HepG2 (cell line): ENCODE measurements around the gene TREM1. TPM values are rescaled to one million over a fixed set of nuclear protein-coding genes. Genes with fewer than 3 reads are reported as not detected.

Experiments
- ATAC-seq: fragments of 200-7000 bp; cut with Tn5 transposase; 3 replicates; pipeline ENCODE4 v1.9.1; 2020; ENCODE audit warnings: mild to moderate bottlenecking, moderate library complexity
- BruUV-seq: library from RNA; stranded (reverse); fragments of 400-500 nt; replicated peaks from 2 replicates; lab custom pipeline; 2021; lab: Mats Ljungman, UMichigan
- CTCF ChIA-PET: fragments of 300-600 bp; formaldehyde crosslinking; extraction: SDS; loops from one replicate; lab custom pipeline; 2021; ENCODE audit warnings: low total read pairs, inconsistent platforms, low intra/inter-chr PET ratio; lab: Yijun Ruan, JAX
- POLR2A ChIA-PET: fragments of 350-600 bp; sonication (Branson Sonifier 250); formaldehyde crosslinking; loops from one replicate; lab custom pipeline; 2020; ENCODE audit warnings: antibody characterized with exemption, inconsistent platforms; lab: Yijun Ruan, JAX
- DNase-seq: peaks from one replicate; pipeline ENCODE4 v3.0.0-alpha.2; 2015; ENCODE audit warnings: low spot score
- FAIRE-seq: peaks from 3 replicates; lab custom pipeline; 2011; peaks lifted over from hg19 to GRCh38; lab: Jason Lieb, UNC
- H2AFZ ChIP-seq: one replicate; pipeline ENCODE4 v1.6.1; 2011; ENCODE audit warnings: low read length, inconsistent platforms
- H3K27ac ChIP-seq: fragments of 300-600 bp; 3 replicates; pipeline ENCODE4 v1.8.0; 2011; ENCODE audit warnings: mixed run types, mild to moderate bottlenecking, mixed read lengths, low read length, inconsistent platforms; ENCODE audit not compliant: insufficient read depth; ENCODE audit errors: extremely low read length
- H3K27me3 ChIP-seq, 2 experiments: fragments of 200-600 bp in 1 of 2; 2 replicates in 1 of 2; 3 replicates in 1 of 2; pipeline versions ENCODE4 v1.6.0 to v1.8.0; 2011; ENCODE audit warnings: low read length in 2 of 2, mild to moderate bottlenecking in 2 of 2, moderate library complexity in 2 of 2, inconsistent platforms in 1 of 2; ENCODE audit not compliant: insufficient read depth in 2 of 2, control insufficient read depth in 1 of 2
- H3K36me3 ChIP-seq, 2 experiments: fragments of 200-600 bp in 1 of 2; replicated peaks in 1 of 2; 2 replicates in 1 of 2; 3 replicates in 1 of 2; pipeline versions ENCODE4 v1.5.1 to v1.8.0; 2011; ENCODE audit warnings: low read length in 2 of 2, inconsistent platforms in 1 of 2; ENCODE audit not compliant: insufficient read depth in 2 of 2, control insufficient read depth in 1 of 2
- H3K4me1 ChIP-seq: 2 replicates; pipeline ENCODE4 v1.5.1; 2012; ENCODE audit warnings: low read length, inconsistent platforms; ENCODE audit not compliant: insufficient read depth
- H3K4me2 ChIP-seq: 2 replicates; pipeline ENCODE4 v1.6.0; 2011; ENCODE audit warnings: low read depth, low read length, inconsistent platforms
- H3K4me3 ChIP-seq, 3 experiments: fragments of 200-600 bp in 1 of 3; sonication (generic), shearing (Covaris generic) in 1 of 3; replicated peaks in 1 of 3; 2 replicates each; pipeline ENCODE4 v1.5.1; 2011 to 2016; ENCODE audit warnings: low read length in 3 of 3, inconsistent platforms in 2 of 3, low read depth in 2 of 3, mild to moderate bottlenecking in 2 of 3, control low read depth in 1 of 3, mixed read lengths in 1 of 3; ENCODE audit not compliant: insufficient read depth in 1 of 3
- H3K79me2 ChIP-seq: one replicate; pipeline ENCODE4 v1.6.1; 2011; ENCODE audit warnings: low read length, inconsistent platforms; ENCODE audit not compliant: insufficient read depth
- H3K9ac ChIP-seq: 2 replicates; pipeline ENCODE4 v1.6.0; 2011; ENCODE audit warnings: mild to moderate bottlenecking, low read depth, low read length, inconsistent platforms; ENCODE audit not compliant: insufficient read depth
- H3K9me3 ChIP-seq: 2 replicates; pipeline ENCODE4 v1.5.1; 2012; ENCODE audit warnings: mild to moderate bottlenecking, low read length
- H4K20me1 ChIP-seq: 2 replicates; pipeline ENCODE4 v1.6.0; 2011; ENCODE audit warnings: inconsistent platforms, mild to moderate bottlenecking, low read length, moderate library complexity; ENCODE audit not compliant: insufficient read depth
- ATF5 ChIP-seq: sonication (generic); formaldehyde crosslinking; IDR thresholded peaks from 2 replicates; pipeline ENCODE4 v1.4.0; 2020; ENCODE audit warnings: mild to moderate bottlenecking, low read depth, missing genetic modification reagents
- E2F5 ChIP-seq: sonication (generic); formaldehyde crosslinking; conservative IDR thresholded peaks from 2 replicates; pipeline ENCODE4 v1.4.0; 2020; ENCODE audit warnings: missing genetic modification reagents
- FOXM1 ChIP-seq: sonication (generic); formaldehyde crosslinking; IDR thresholded peaks from 2 replicates; pipeline ENCODE4 v1.5.0; 2020; ENCODE audit warnings: missing genetic modification reagents
- GABPA ChIP-seq, 2 experiments: IDR thresholded peaks; 2 replicates each; pipeline ENCODE4 v1.6.1; 2011 to 2016; ENCODE audit warnings: low read depth in 2 of 2, low read length in 1 of 2, missing biosample characterization in 1 of 2, missing genetic modification characterization in 1 of 2
- RAD21 ChIP-seq: fragments of 450-650 bp; formaldehyde crosslinking; IDR thresholded peaks from 2 replicates; pipeline ENCODE4 v1.5.0; 2020; ENCODE audit warnings: mild to moderate bottlenecking
- STAG1 ChIP-seq: sonication (generic); formaldehyde crosslinking; IDR thresholded peaks from 2 replicates; pipeline ENCODE4 v1.4.0; 2020; ENCODE audit warnings: missing genetic modification reagents
- ZHX1 ChIP-seq: sonication (generic); formaldehyde crosslinking; IDR thresholded peaks from 2 replicates; pipeline ENCODE4 v1.8.1; 2022; ENCODE audit warnings: low read depth, mild to moderate bottlenecking, missing genetic modification reagents
- ZNF772 ChIP-seq: sonication (generic); formaldehyde crosslinking; IDR thresholded peaks from 2 replicates; pipeline ENCODE4 v1.5.0; 2020; ENCODE audit warnings: mild to moderate bottlenecking, missing genetic modification reagents
- WGBS: methylation state at CpG from one replicate; pipeline ENCODE4 v1.1.6; 2017; ENCODE audit warnings: low lambda C conversion rate; 5-methylcytosine and 5-hydroxymethylcytosine counted together
- in situ Hi-C: cut with HindIII; loops from 2 replicates; pipeline ENCODE4 v1.10.0; 2017; ENCODE audit warnings: low pct_unique_long_range_greater_than_20kb; ENCODE audit not compliant: extremely low pct_ligation_motif_present
- intact Hi-C: fragments of 100-400 bp; cut with micrococcal nuclease; formaldehyde crosslinking; loops from one replicate; pipeline ENCODE4 v1.10.0; 2022; ENCODE audit not compliant: unreplicated experiment
- polyA plus RNA-seq, 8 experiments: library from polyadenylated mRNA; depleted of rRNA in 3 of 8; stranded (reverse) in 7 of 8; unstranded in 1 of 8; fragments of >200 nt; fragmentation: Illumina TruSeq in 4 of 8; extraction: Trizol in 4 of 8; gene quantifications; 2 replicates each; pipeline versions ENCODE4 v1.2.1 to v1.2.3, GENCODE V29; 2011 to 2016; ENCODE audit warnings: low read depth in 4 of 8, missing spikeins in 1 of 8, mixed read lengths in 1 of 8; ENCODE audit not compliant: insufficient read depth in 1 of 8
- total RNA-seq, 5 experiments: library from RNA; depleted of rRNA; stranded (reverse); fragments of >200 nt; fragmentation: Illumina TruSeq; extraction: Trizol; gene quantifications; 2 replicates each; pipeline ENCODE4 v1.2.3, GENCODE V29; 2016; ENCODE audit warnings: low read depth in 1 of 5
- TF ChIP-seq, protein P1 (sequence below): sonication (generic); formaldehyde crosslinking; IDR thresholded peaks from 2 replicates; pipeline ENCODE4 v1.4.0; 2020; ENCODE audit warnings: missing genetic modification reagents, borderline replicate concordance

TREM1 gene
- total and polyA plus RNA-seq, 2 of the 13 experiments (the other 11 are each of a cell fraction or from before 2014, with no cell fraction given), result 0.49 TPM; not detected in 1

DNA sequence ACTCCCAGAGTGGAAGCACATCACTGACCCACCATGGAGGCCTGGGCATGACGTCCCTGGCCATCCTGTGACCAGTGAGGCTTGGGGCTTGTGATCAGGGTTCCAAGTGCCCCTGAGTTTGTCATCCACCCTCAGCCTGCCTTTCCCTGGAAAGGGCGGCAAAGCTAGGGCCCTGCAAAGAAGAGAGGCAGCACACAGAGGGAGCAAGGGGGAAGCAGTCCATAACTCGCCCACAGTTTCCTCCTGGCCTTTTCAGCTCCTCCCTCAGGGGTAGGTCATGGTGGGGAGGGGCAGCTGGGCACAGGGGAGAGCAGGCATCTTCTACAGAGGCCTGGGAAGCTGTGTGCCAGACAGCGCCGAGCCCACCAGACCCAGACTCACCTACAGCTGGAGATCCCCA, 48.8 kb upstream of the TREM1 start, which contains the start of gene NCR2:
TSS of gene NCR2 (plus strand) at position 313 of the 400 bp plus-strand sequence. CDS start 269 bp downstream, outside the sequence.
- Histone ChIP-seq H3K9me3 (no peaks in the 10 kb centered on the region), H4K20me1 (no peaks in the 10 kb centered on the region), H3K27me3 (peaks cover 10 to 54% of the 10 kb centered on the region in 2 experiments; a peak in 4 of 5 replicates), H2AFZ (no peak within 1 kb of the TSS), H3K9ac (no peak within 1 kb of the TSS), H3K27ac (no peak within 1 kb of the TSS)
- in situ Hi-C loops, result no loop called here
- no TSS peak for BruUV-seq
- WGBS, result 34% methylated on average over 3 of the region's 5 CpGs
- ATAC-seq (no peak), FAIRE-seq (no peak)
- no peak for TF ChIP-seq E2F5
- TF ChIP-seq GABPA (IDR thresholded peaks at IDR 0.05; ENCODE audit: low read depth, low read length), result no peak
- no peak for TF ChIP-seq GABPA (CRISPR knock-in tag; IDR thresholded peaks at IDR 0.05; ENCODE audit: low read depth)
- TF ChIP-seq, all 625 proteins: peak for 0
- H3K4me2 ChIP-seq, result no peak within 1 kb of the TSS
- no peak within 1 kb of the TSS for H3K4me3 ChIP-seq
- ChIA-PET POLR2A (no interaction called here), CTCF (no interaction called here)
- no peaks in the 10 kb centered on the region for H3K36me3 ChIP-seq
- DNase-seq, result no peak
- intact Hi-C loops, result no loop called here
- no peaks in the 10 kb centered on the region for H3K4me1 ChIP-seq
- no peaks in the 10 kb centered on the region for H3K79me2 ChIP-seq

DNA sequence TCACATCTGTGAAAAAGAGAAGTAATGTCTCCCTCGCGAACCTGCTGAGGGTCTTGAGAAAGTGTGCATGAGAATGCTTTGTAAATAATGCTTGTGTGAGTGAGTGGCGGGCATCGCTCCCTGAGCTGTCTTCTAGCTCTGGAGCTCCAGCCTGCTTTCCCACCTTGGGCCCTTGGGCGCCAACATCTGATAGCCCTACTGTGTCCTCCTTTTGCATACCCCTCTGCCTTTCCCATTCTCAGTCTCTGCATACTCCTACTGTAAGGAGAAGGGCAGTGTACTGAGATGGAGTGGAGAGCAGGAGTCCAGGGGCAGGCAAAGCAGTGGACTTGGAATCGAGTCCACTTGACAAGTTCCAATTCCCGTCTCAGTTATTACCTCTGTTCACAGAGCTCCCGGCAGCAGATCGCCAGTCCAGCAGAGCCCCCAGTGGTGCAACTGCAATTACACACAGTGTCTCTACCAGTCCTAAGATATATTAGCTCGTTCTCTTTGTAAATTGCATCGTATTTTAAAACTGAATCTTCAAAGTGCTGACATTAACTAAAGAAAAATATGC, 48.1 kb upstream of the TREM1 start:
- H4K20me1 ChIP-seq, result no peaks in the 10 kb centered on the region
- no peak overlapping the region for H3K4me2 ChIP-seq
- ChIA-PET POLR2A (no interaction called here), CTCF (no interaction called here)
- intact Hi-C loops (no loop called here), in situ Hi-C loops (no loop called here)
- H3K79me2 ChIP-seq, result no peaks in the 10 kb centered on the region
- no peaks in the 10 kb centered on the region for H3K9me3 ChIP-seq
- FAIRE-seq (peak; percentile 72), DNase-seq (no peak), ATAC-seq (peak; percentile 92)
- no peaks in the 10 kb centered on the region for H3K4me1 ChIP-seq
- no peak overlapping the region for H2AFZ ChIP-seq
- H3K27ac ChIP-seq, result no peak overlapping the region
- peaks cover 10 to 53% of the 10 kb centered on the region in 2 experiments; a peak in 4 of 5 replicates for H3K27me3 ChIP-seq
- WGBS, result 37% methylated on average over 11 of the region's 11 CpGs
- H3K4me3 ChIP-seq, result no peak overlapping the region
- BruUV-seq, result no TSS peak
- H3K36me3 ChIP-seq, result no peaks in the 10 kb centered on the region
- no peak overlapping the region for H3K9ac ChIP-seq
- TF ChIP-seq ATF5 (CRISPR knock-in tag) (no peak), FOXM1 (no peak), ZNF772 (CRISPR knock-in tag) (no peak), STAG1 (CRISPR knock-in tag) (peak; percentile 37; the same call in 1 of the 2 replicates), RAD21 (CRISPR knock-in tag) (peak; percentile 57; the same call in 1 of the 2 replicates), ZHX1 (CRISPR knock-in tag) (no peak)
- TF ChIP-seq, protein P1, sequence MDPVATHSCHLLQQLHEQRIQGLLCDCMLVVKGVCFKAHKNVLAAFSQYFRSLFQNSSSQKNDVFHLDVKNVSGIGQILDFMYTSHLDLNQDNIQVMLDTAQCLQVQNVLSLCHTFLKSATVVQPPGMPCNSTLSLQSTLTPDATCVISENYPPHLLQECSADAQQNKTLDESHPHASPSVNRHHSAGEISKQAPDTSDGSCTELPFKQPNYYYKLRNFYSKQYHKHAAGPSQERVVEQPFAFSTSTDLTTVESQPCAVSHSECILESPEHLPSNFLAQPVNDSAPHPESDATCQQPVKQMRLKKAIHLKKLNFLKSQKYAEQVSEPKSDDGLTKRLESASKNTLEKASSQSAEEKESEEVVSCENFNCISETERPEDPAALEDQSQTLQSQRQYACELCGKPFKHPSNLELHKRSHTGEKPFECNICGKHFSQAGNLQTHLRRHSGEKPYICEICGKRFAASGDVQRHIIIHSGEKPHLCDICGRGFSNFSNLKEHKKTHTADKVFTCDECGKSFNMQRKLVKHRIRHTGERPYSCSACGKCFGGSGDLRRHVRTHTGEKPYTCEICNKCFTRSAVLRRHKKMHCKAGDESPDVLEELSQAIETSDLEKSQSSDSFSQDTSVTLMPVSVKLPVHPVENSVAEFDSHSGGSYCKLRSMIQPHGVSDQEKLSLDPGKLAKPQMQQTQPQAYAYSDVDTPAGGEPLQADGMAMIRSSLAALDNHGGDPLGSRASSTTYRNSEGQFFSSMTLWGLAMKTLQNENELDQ (CRISPR knock-in tag), result no peak
